Subcutaneous abdominal adipose tissue (tissue), 5 donors: ENCODE data around the gene C1QTNF4.
A peak's percentile ranks its signal among the peaks of the same experiment; 100 is the strongest.
"Not testable (repeated sequence)": the region's sequence is repeated elsewhere in the genome, so short reads cannot be mapped to it uniquely, and the experiment has no call there.

ENCODE experiments used
- H3K27ac ChIP-seq: one replicate; pipeline ENCODE4 v1.7.0; 2013; ENCODE audit warnings: low read depth, mild to moderate bottlenecking, inconsistent platforms, low read length, moderate library complexity
- H3K27me3 ChIP-seq, 5 donors: one replicate each; pipeline ENCODE4 v1.7.0; 2013; ENCODE audit warnings: low read length in 5 of 5, inconsistent platforms in 1 of 5; ENCODE audit not compliant: control insufficient read depth in 5 of 5, insufficient read depth in 4 of 5
- H3K36me3 ChIP-seq, 5 donors: one replicate each; pipeline ENCODE4 v1.7.0; 2013; ENCODE audit warnings: low read length in 5 of 5; ENCODE audit not compliant: control insufficient read depth in 5 of 5, insufficient read depth in 5 of 5
- H3K4me1 ChIP-seq, 5 donors: one replicate each; pipeline ENCODE4 v1.7.0; 2013; ENCODE audit warnings: low read length in 5 of 5, mild to moderate bottlenecking in 3 of 5, moderate library complexity in 1 of 5; ENCODE audit not compliant: control insufficient read depth in 5 of 5, insufficient read depth in 5 of 5
- H3K4me3 ChIP-seq, 5 donors: one replicate each; pipeline ENCODE4 v1.7.0; 2013; ENCODE audit warnings: low read length in 5 of 5, low read depth in 1 of 5
- H3K9ac ChIP-seq, 5 donors: one replicate each; pipeline ENCODE4 v1.7.0; 2013; ENCODE audit warnings: low read length in 5 of 5, mild to moderate bottlenecking in 4 of 5, moderate library complexity in 3 of 5
- H3K9me3 ChIP-seq, 5 donors: one replicate each; pipeline ENCODE4 v1.7.0; 2013; ENCODE audit warnings: low read length in 5 of 5; ENCODE audit not compliant: control insufficient read depth in 5 of 5
- donor health status: healthy.
- donor health status: healthy.
- donor health status: healthy.
- donor health status: healthy.
- donor health status: healthy.

The C1QTNF4 gene

GRCh38 chr11:47593934-47594855, at the start of gene C1QTNF4:
C1QTNF4 (minus strand) TSS chr11:47594411; CDS start chr11:47590810, 3,601 bp downstream.
- H3K9me3 ChIP-seq: peaks cover 0 to 4% (median 0%) of the 10 kb centered on the region in 5 donors
- H3K36me3 ChIP-seq: no peaks in the 10 kb centered on the region
- H3K4me1 ChIP-seq: peaks cover 0 to 20% (median 9%) of the 10 kb centered on the region in 5 donors
- H3K4me3 ChIP-seq: peak within 1 kb of the TSS in 2 of 5 donors; percentile 7 to 44
- no peak within 1 kb of the TSS for H3K9ac ChIP-seq
- H3K27ac ChIP-seq: no peak within 1 kb of the TSS
- H3K27me3 ChIP-seq: peaks cover 14 to 42% (median 30%) of the 10 kb centered on the region in 5 donors

DNA sequence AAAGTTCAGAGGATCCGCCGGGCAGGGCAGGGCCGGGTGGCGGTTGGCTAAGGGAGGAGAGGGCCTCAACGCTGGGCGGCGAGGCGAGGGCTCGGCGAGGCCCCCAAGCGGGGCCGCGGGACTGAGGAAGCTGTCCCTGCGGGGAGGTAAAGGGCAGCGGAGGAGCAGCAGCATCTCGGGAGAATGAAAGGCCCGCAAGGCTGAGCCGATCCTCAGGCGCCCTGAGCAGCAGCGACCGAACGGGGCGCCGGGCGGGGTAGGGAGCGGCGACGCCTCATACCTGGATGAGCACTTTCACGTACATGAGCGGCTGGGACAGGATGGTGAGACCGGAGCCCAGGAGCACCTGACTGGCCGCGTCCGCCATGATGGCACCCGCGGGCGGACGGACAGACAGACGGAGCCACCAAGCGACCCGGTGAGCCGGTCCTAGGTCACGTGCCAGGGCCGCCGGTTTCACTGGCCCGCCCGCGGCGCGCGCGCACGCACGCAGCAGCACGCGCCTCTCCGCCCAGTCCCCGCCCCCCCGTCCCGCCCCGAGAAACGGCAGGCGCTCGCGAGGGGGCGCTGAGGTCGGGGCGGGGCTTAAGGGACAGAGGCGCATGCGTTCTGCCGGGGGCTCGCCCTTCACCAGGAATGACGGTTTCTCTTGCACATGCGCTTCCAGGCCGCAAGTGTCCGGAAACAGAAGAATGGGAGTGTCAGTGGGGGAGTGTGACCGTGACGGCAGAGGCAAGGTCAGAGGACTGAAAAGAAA, 48.1 kb upstream of the C1QTNF4 start, which contains the start of gene MTCH2:
TSS of gene MTCH2 (minus strand) at position 461 of the 757 bp plus-strand sequence. CDS start at position 367, 94 bp downstream.
- Histone ChIP-seq H3K9ac (peak within 1 kb of the TSS; percentile 71 to 98 (median 95)), H3K4me3 (peak within 1 kb of the TSS; percentile 80 to 95 (median 88)), H3K27ac (peak within 1 kb of the TSS; percentile 95), H3K4me1 (peaks cover 6 to 34% (median 28%) of the 10 kb centered on the region in 5 donors), H3K36me3 (peaks cover 6 to 16% (median 10%) of the 10 kb centered on the region in 5 donors), H3K9me3 (no peaks in the 10 kb centered on the region), H3K27me3 (no peaks in the 10 kb centered on the region)

DNA sequence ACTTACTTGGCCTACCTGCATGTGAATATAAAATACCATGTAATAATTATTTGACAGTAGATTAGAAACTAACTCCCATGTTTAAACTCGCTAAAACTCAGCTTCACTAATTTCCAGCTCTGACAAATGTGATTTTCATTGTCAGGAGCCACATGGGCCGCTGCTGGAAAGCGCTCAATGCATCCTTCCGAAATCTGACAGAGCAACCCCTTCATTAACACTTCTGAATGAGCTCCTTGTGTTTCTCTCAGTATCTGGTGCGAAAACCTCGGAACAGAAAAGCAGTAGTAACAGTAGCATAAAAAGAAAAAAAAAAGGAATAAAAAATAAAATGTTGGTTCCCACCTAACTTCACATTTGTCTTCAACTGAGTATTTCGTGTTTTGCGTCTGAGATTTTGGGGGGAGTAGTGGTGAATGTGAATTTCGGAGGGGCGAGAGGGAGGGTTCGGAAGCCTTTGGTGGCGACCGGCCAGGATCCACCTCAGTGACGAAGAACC, 47.4 kb upstream of the C1QTNF4 start:
- Histone ChIP-seq H3K4me3 (peak overlapping the region; percentile 69 to 95 (median 88)), H3K27me3 (no peaks in the 10 kb centered on the region)

GRCh38 chr11:47640506-47640905, 46.3 kb upstream of the C1QTNF4 start:
- Histone ChIP-seq H3K4me1 (peaks cover 6 to 37% (median 28%) of the 10 kb centered on the region in 5 donors), H3K4me3 (peak overlapping the region in 3 of 5 donors; percentile 69 to 92 (median 88)), H3K36me3 (peaks cover 6 to 23% (median 11%) of the 10 kb centered on the region in 5 donors), H3K9ac (peak overlapping the region in 2 of 5 donors; percentile 91 to 95), H3K27ac (peak overlapping the region; percentile 95)
- not testable (repeated sequence) for H3K9me3 ChIP-seq, H3K27me3 ChIP-seq

More for the DNA sequence above, 47.4 kb upstream of the C1QTNF4 start:
- H3K9ac ChIP-seq: peak overlapping the region; percentile 71 to 98 (median 95)
- H3K4me1 ChIP-seq: peaks cover 6 to 37% (median 28%) of the 10 kb centered on the region in 5 donors
- H3K9me3 ChIP-seq: no peaks in the 10 kb centered on the region
- peak overlapping the region; percentile 95 for H3K27ac ChIP-seq
- peaks cover 6 to 20% (median 10%) of the 10 kb centered on the region in 5 donors for H3K36me3 ChIP-seq

GRCh38 chr11:47636331-47636730, 42.1 kb upstream of the C1QTNF4 start:
- not testable (repeated sequence) for H3K9ac ChIP-seq, H3K4me3 ChIP-seq, H3K27me3 ChIP-seq, H3K27ac ChIP-seq, H3K9me3 ChIP-seq
- Histone ChIP-seq H3K36me3 (peaks cover 25 to 58% (median 34%) of the 10 kb centered on the region in 5 donors), H3K4me1 (peaks cover 2 to 21% (median 12%) of the 10 kb centered on the region in 5 donors)

GRCh38 chr11:47631473-47631872, 37.3 kb upstream of the C1QTNF4 start:
- H3K9ac ChIP-seq: no peak overlapping the region

DNA sequence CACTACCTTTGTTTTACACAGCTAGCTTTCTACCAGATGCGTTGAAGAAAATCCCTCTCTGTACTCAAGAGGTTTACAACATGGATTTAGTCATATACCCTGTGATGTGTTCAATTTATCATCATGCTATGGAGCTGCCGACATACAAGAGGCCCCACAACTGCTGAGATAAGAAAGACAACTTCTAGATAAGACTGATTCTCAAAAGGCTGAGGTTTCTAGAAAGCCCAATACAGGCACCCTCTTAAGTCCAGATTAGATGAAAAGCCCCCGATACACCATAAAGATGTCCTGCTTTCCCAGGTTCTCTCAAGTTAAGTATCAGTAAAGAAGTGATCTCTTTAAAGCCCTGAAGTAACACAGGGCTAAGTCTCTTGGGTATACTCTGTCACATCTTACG, 33.8 kb upstream of the C1QTNF4 start:
- Histone ChIP-seq H3K9ac (no peak overlapping the region), H3K4me3 (no peak overlapping the region), H3K4me1 (no peaks in the 10 kb centered on the region), H3K27me3 (no peaks in the 10 kb centered on the region), H3K9me3 (no peaks in the 10 kb centered on the region), H3K27ac (no peak overlapping the region), H3K36me3 (peaks cover 35 to 92% (median 71%) of the 10 kb centered on the region in 5 donors)

More at GRCh38 chr11:47631473-47631872, 37.3 kb upstream of the C1QTNF4 start:
- H3K27ac ChIP-seq: no peak overlapping the region
- no peaks in the 10 kb centered on the region for H3K27me3 ChIP-seq
- H3K36me3 ChIP-seq: peaks cover 38 to 83% (median 64%) of the 10 kb centered on the region in 5 donors
- H3K4me1 ChIP-seq: no peaks in the 10 kb centered on the region
- no peaks in the 10 kb centered on the region for H3K9me3 ChIP-seq
- H3K4me3 ChIP-seq: no peak overlapping the region

DNA sequence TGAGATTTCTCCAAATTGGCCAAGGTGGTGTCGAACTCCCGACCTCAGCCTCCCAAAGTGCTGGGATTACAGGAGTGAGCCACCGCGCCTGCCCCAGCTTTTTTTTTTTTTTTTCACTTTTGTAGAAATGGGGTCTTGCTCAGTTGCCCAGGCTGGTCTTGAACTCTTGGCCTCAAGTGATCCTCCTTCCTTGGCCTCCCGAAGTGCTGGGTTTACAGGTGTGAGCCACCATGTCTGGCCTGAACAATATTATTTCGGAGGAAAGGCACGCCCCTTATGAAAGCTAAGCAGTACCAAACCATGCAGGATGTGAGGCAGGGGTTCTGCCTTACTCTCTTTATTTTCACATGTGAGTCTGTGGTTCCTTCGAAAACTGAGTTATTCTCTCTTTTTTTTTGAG, 32.0 kb upstream of the C1QTNF4 start:
- Histone ChIP-seq H3K27ac (no peak overlapping the region), H3K9ac (no peak overlapping the region), H3K4me1 (peaks cover 0 to under 1% (median 0%) of the 10 kb centered on the region in 5 donors), H3K27me3 (no peaks in the 10 kb centered on the region), H3K9me3 (no peaks in the 10 kb centered on the region), H3K36me3 (peaks cover 36 to 94% (median 78%) of the 10 kb centered on the region in 5 donors), H3K4me3 (no peak overlapping the region)

DNA sequence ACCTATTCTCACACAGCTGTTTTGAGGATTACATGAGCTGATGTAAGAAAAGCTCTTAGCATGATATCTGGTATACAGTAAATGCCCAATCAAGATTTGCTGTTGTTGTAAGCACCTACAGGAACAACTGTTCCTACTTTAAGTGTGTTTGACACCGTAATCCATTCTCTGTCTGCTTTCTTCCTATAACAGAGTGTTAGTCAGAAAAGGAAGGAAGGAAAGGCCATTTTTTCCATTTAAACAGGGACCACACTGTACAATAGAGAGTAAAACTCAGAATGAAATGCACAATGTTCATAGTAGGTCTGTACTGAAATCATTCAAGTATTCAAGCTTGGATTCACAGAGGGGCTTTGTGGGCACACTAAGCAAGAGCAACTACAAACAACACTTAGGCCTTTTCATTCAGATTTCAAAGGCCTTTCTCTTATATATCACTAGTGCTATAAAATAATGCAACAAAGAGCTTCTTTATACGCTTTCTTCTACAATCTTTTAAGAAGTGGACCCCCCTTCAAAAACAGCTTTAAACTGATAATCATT, 26.7 kb upstream of the C1QTNF4 start:
- peaks cover 26 to 67% (median 54%) of the 10 kb centered on the region in 5 donors for H3K36me3 ChIP-seq
- H3K27ac ChIP-seq: peak overlapping the region; percentile 45
- no peak overlapping the region for H3K4me3 ChIP-seq
- H3K9ac ChIP-seq: peak overlapping the region in 2 of 5 donors; percentile 2 to 6
- H3K4me1 ChIP-seq: peaks cover 1 to 31% (median 10%) of the 10 kb centered on the region in 5 donors
- no peaks in the 10 kb centered on the region for H3K27me3 ChIP-seq
- no peaks in the 10 kb centered on the region for H3K9me3 ChIP-seq
